HCT116 (cell line): ENCODE data around the gene PDE4A. TPM values are rescaled to one million over a fixed set of nuclear protein-coding genes. Genes with fewer than 3 reads are reported as not detected.

Experiments
- ATAC-seq: fragments of 200-7000 bp; cut with Tn5 transposase; 2 replicates; pipeline ENCODE4 v1.9.1; 2020; ENCODE audit warnings: mild to moderate bottlenecking, moderate library complexity
- Bru-seq: library from RNA; stranded (reverse); fragments of 400-500 nt; gene quantifications from one replicate; lab custom pipeline; 2021; lab: Mats Ljungman, UMichigan
- BruChase-seq, 2 experiments: library from RNA; stranded (reverse); fragments of 400-500 nt; gene quantifications; one replicate each; lab custom pipeline; 2021; lab: Mats Ljungman, UMichigan
- BruUV-seq: library from RNA; stranded (reverse); fragments of 400-500 nt; replicated peaks from 2 replicates; lab custom pipeline; 2021; lab: Mats Ljungman, UMichigan
- CTCF ChIA-PET: fragments of 300-600 bp; sonication (Branson Sonifier 250); formaldehyde crosslinking; loops from one replicate; lab custom pipeline; 2021; ENCODE audit warnings: antibody characterized with exemption; lab: Charles Lee
- POLR2A ChIA-PET: fragments of 300-600, 350-600 bp; sonication (Branson Sonifier 250); formaldehyde crosslinking; loops from one replicate; lab custom pipeline; 2021; ENCODE audit warnings: antibody characterized with exemption; lab: Charles Lee
- RAD21 ChIA-PET, 2 experiments: fragments of 300-600 bp; sonication (Branson Sonifier 250); formaldehyde crosslinking; loops; one replicate each; lab custom pipeline; 2023; ENCODE audit warnings: low total read pairs in 2 of 2; ENCODE audit not compliant: uncharacterized antibody in 2 of 2, unreplicated experiment in 2 of 2, low non-redundant PET in 1 of 2; lab: Charles Lee
- DNase-seq: peaks from one replicate; pipeline ENCODE4 v3.0.0-alpha.2; 2010; ENCODE audit warnings: low read depth, low spot score
- H2AFZ ChIP-seq: fragments of 200-600 bp; shearing (Covaris generic), sonication (generic); 2 replicates; pipeline ENCODE4 v1.6.1; 2017; ENCODE audit warnings: low read depth, mixed run types, mixed read lengths, antibody characterized with exemption, low read length; ENCODE audit not compliant: poor library complexity, severe bottlenecking
- H3K27ac ChIP-seq: 2 replicates; pipeline ENCODE4 v1.5.1; 2012; ENCODE audit warnings: low read depth, low read length
- H3K27me3 ChIP-seq: fragments of 200-600 bp; sonication (generic); 2 replicates; pipeline ENCODE4 v1.6.1; 2016; ENCODE audit warnings: mixed run types, low read length, mixed read lengths; ENCODE audit not compliant: insufficient read depth
- H3K36me3 ChIP-seq, 2 experiments: fragments of 200-500 bp in 1 of 2; fragments of 200-600 bp in 1 of 2; sonication (Bioruptor generic) in 1 of 2; sonication (generic) in 1 of 2; 2 replicates each; pipeline versions ENCODE4 v1.5.1 to v1.6.1; 2014 to 2016; ENCODE audit warnings: low read length in 2 of 2, inconsistent platforms in 1 of 2, mixed read lengths in 1 of 2, mixed run types in 1 of 2; ENCODE audit not compliant: insufficient read depth in 2 of 2, control insufficient read depth in 1 of 2
- H3K4me1 ChIP-seq, 2 experiments: fragments of 200-600 bp in 1 of 2; sonication (generic) in 1 of 2; 2 replicates each; pipeline versions ENCODE4 v1.5.1 to v1.6.1; 2012 to 2017; ENCODE audit warnings: low read length in 2 of 2, inconsistent platforms in 1 of 2, mild to moderate bottlenecking in 1 of 2, mixed read lengths in 1 of 2, mixed run types in 1 of 2, moderate library complexity in 1 of 2; ENCODE audit not compliant: insufficient read depth in 2 of 2, control insufficient read depth in 1 of 2
- H3K4me2 ChIP-seq: fragments of 200-600 bp; sonication (generic); 2 replicates; pipeline ENCODE4 v1.6.1; 2017; ENCODE audit warnings: mixed run types, low read length, mixed read lengths
- H3K4me3 ChIP-seq, 2 experiments: fragments of 200-600 bp in 1 of 2; sonication (generic) in 1 of 2; replicated peaks in 1 of 2; 2 replicates each; pipeline ENCODE4 v1.5.1; 2011 to 2016; ENCODE audit warnings: low read length in 2 of 2, control low read depth in 1 of 2, low read depth in 1 of 2, mild to moderate bottlenecking in 1 of 2, mixed read lengths in 1 of 2, mixed run types in 1 of 2
- H3K79me2 ChIP-seq: fragments of 200-600 bp; sonication (generic); 2 replicates; pipeline ENCODE4 v1.6.1; 2017; ENCODE audit warnings: mild to moderate bottlenecking, mixed run types, low read length, moderate library complexity, mixed read lengths; ENCODE audit not compliant: insufficient read depth
- H3K9ac ChIP-seq: fragments of 200-600 bp; sonication (generic); 2 replicates; pipeline ENCODE4 v1.6.1; 2016; ENCODE audit warnings: low read length, mixed read lengths
- H3K9me2 ChIP-seq: fragments of 200-600 bp; sonication (generic), shearing (Covaris generic); 2 replicates; pipeline ENCODE4 v1.6.1; 2017; ENCODE audit warnings: mixed run types, mild to moderate bottlenecking, moderate library complexity; ENCODE audit not compliant: insufficient read depth
- H3K9me3 ChIP-seq, 2 experiments: fragments of 200-500 bp in 1 of 2; fragments of 200-600 bp in 1 of 2; sonication (Bioruptor generic) in 1 of 2; sonication (generic) in 1 of 2; 2 replicates each; pipeline ENCODE4 v1.6.1; 2014 to 2017; ENCODE audit warnings: low read length in 2 of 2, mixed read lengths in 2 of 2, inconsistent platforms in 1 of 2, low read depth in 1 of 2, mild to moderate bottlenecking in 1 of 2, mixed run types in 1 of 2, moderate library complexity in 1 of 2; ENCODE audit not compliant: control insufficient read depth in 1 of 2, insufficient read depth in 1 of 2
- H4K20me1 ChIP-seq: fragments of 200-600 bp; sonication (generic), shearing (Covaris generic); 2 replicates; pipeline ENCODE4 v1.6.1; 2017; ENCODE audit warnings: mixed run types, mild to moderate bottlenecking, moderate library complexity; ENCODE audit not compliant: insufficient read depth
- CTCF ChIP-seq, 3 experiments: fragments of 200-600 bp in 1 of 3; sonication (generic) in 1 of 3; IDR thresholded peaks in 2 of 3; conservative IDR thresholded peaks in 1 of 3; 2 replicates each; pipeline ENCODE4 v1.5.1; 2012 to 2017; ENCODE audit warnings: low read depth in 2 of 3, low read length in 2 of 3, antibody characterized with exemption in 1 of 3, borderline replicate concordance in 1 of 3, control low read depth in 1 of 3, mild to moderate bottlenecking in 1 of 3, mixed read lengths in 1 of 3, mixed run types in 1 of 3, moderate library complexity in 1 of 3; ENCODE audit not compliant: insufficient read depth in 1 of 3
- EGR1 ChIP-seq: IDR thresholded peaks from 2 replicates; pipeline ENCODE4 v1.6.1; 2012; ENCODE audit warnings: low read depth
- ELF1 ChIP-seq: IDR thresholded peaks from 2 replicates; pipeline ENCODE4 v1.6.1; 2012; ENCODE audit warnings: low read depth, borderline replicate concordance
- MAX ChIP-seq: IDR thresholded peaks from 2 replicates; pipeline ENCODE4 v1.6.1; 2012
- POLR2A ChIP-seq: IDR thresholded peaks from 2 replicates; pipeline ENCODE4 v1.7.0; 2011; ENCODE audit warnings: borderline replicate concordance; ENCODE audit not compliant: insufficient read depth, insufficient read length; ENCODE audit errors: extremely low read depth
- SIN3A ChIP-seq: IDR thresholded peaks from 2 replicates; pipeline ENCODE4 v1.6.1; 2012; ENCODE audit warnings: low read depth
- TCF7L2 ChIP-seq: IDR thresholded peaks from 2 replicates; pipeline ENCODE4 v1.7.0; 2011; ENCODE audit warnings: borderline replicate concordance, inconsistent platforms; ENCODE audit not compliant: insufficient read depth, insufficient read length; ENCODE audit errors: extremely low read depth
- YY1 ChIP-seq: IDR thresholded peaks from 2 replicates; pipeline ENCODE4 v1.6.1; 2011; ENCODE audit warnings: low read length, low read depth, moderate library complexity, mild to moderate bottlenecking; ENCODE audit not compliant: insufficient replicate concordance; ENCODE audit errors: extremely low read depth
- ZFX ChIP-seq: fragments of 450-650 bp; IDR thresholded peaks from 2 replicates; pipeline ENCODE4 v1.6.1; 2017
- intact Hi-C: fragments of 100-400 bp; cut with micrococcal nuclease; formaldehyde crosslinking; loops from 2 replicates; pipeline ENCODE4 v1.10.0; 2022
- long read RNA-seq: library from polyadenylated mRNA; unstranded; transcript quantifications from one replicate; pipeline ENCODE4 v2.0.0, GENCODE V29; 2021; ENCODE audit not compliant: unreplicated experiment
- polyA plus RNA-seq: library from polyadenylated mRNA; unstranded; fragments of >200 nt; gene quantifications from 2 replicates; pipeline ENCODE4 v1.2.1, GENCODE V29; 2012; ENCODE audit warnings: missing spikeins
- total RNA-seq: library from RNA; stranded (reverse); gene quantifications from one replicate; pipeline ENCODE4 v1.2.1, GENCODE V29; 2021; ENCODE audit not compliant: unreplicated experiment

PDE4A gene
- total RNA-seq: 33.7 TPM
- polyA plus RNA-seq: 23.3 and 25.2 TPM in 2 replicates
- Bru-seq, nascent RNA: percentile 48 among the genes with signal in this experiment
- BruChase-seq, experiment 1, labeled RNA remaining after a 6-hour chase: percentile 71 among the genes with signal in this experiment
- BruChase-seq, experiment 2, labeled RNA remaining after a 2-hour chase: percentile 63 among the genes with signal in this experiment
- long read RNA-seq, full-length matches to known transcripts: 29 of 68 reads
- long read RNA-seq, partial matches to known transcripts: 20 of 68 reads
- long read RNA-seq, other reads (novel, unspliced or antisense): 19 of 68 reads

GRCh38 chr19:10420444-10421239, at the start of gene PDE4A:
Gene PDE4A, plus strand, starts transcription at chr19:10420538. Its CDS starts 227 bp downstream, at chr19:10420765.
- Histone ChIP-seq H3K36me3 (no peaks in the 10 kb centered on the region), H2AFZ (no peak within 1 kb of the TSS), H3K4me2 (peak within 1 kb of the TSS; percentile 74), H3K9me3 (no peaks in the 10 kb centered on the region), H3K27ac (peak within 1 kb of the TSS; percentile 89), H3K4me1 (peaks cover 38 to 83% of the 10 kb centered on the region in 2 experiments), H3K27me3 (no peaks in the 10 kb centered on the region), H4K20me1 (no peaks in the 10 kb centered on the region), H3K9ac (peak within 1 kb of the TSS; percentile 66)
- no TSS peak for BruUV-seq
- ATAC-seq (peak; percentile 22), DNase-seq (no peak)
- intact Hi-C loops: no loop called here
- ChIA-PET POLR2A (interaction anchor here (0.5 to 1.8 kb wide), 2 partner anchors 11 to 131 kb away, joined by 3 to 4 read pairs; partner anchors contain the start of gene ICAM5), CTCF (interaction anchor here (1.2 kb wide), 1 partner anchor 11 kb away, joined by 4 read pairs; no protein-coding TSS in a partner anchor), RAD21 (no interaction called here)
- TF ChIP-seq MAX: peak; percentile 55
- TF ChIP-seq CTCF (IDR thresholded peaks at IDR 0.05 in 2 of 3, conservative IDR thresholded peaks at IDR 0.05 in 1 of 3; ENCODE audit: borderline replicate concordance in 1 of 3, insufficient read depth in 1 of 3, low read depth in 2 of 3, low read length in 2 of 3): peak; percentile 50 to 72 (median 69); a peak in 5 of 6 replicates
- TF ChIP-seq ELF1: no peak
- peak; percentile 24 for TF ChIP-seq YY1
- TF ChIP-seq EGR1: peak; percentile 95
- TF ChIP-seq ZFX: peak; percentile 51; the same call in 1 of the 2 replicates
- peak; percentile 11 for TF ChIP-seq POLR2A
- TF ChIP-seq TCF7L2: peak; percentile 16
- TF ChIP-seq SIN3A: no peak
- TF ChIP-seq, all 23 proteins: peak for 7
- Histone ChIP-seq H3K4me3 (peak within 1 kb of the TSS; percentile 61 to 70), H3K79me2 (peaks cover 30% of the 10 kb centered on the region), H3K9me2 (no peaks in the 10 kb centered on the region)
